DND-41 (cell line): ENCODE measurements around the gene PITHD1.

Experiments used
- ATAC-seq: fragments of 200-7000 bp; cut with Tn5 transposase; 3 replicates; pipeline ENCODE4 v1.9.1; 2021; ENCODE audit warnings: low read depth; ENCODE audit not compliant: insufficient read depth
- DNase-seq: peaks from one replicate; pipeline ENCODE4 v3.0.0-alpha.2; 2020
- H2AFZ ChIP-seq: 2 replicates; pipeline ENCODE4 v1.6.0; 2012; ENCODE audit warnings: low read depth, low read length
- H3K27ac ChIP-seq: 2 replicates; pipeline ENCODE4 v1.5.1; 2012; ENCODE audit warnings: low read length, inconsistent platforms
- H3K27me3 ChIP-seq: fragments of 200-600 bp; sonication (generic); 2 replicates; pipeline ENCODE4 v1.6.0; 2012; ENCODE audit warnings: low read length, mild to moderate bottlenecking, inconsistent platforms; ENCODE audit not compliant: insufficient read depth, poor library complexity
- H3K36me3 ChIP-seq: 2 replicates; pipeline ENCODE4 v1.5.1; 2012; ENCODE audit warnings: low read length, inconsistent platforms; ENCODE audit not compliant: insufficient read depth
- H3K4me1 ChIP-seq: 2 replicates; pipeline ENCODE4 v1.5.1; 2012; ENCODE audit warnings: mild to moderate bottlenecking, low read length; ENCODE audit not compliant: insufficient read depth
- H3K4me2 ChIP-seq: 2 replicates; pipeline ENCODE4 v1.6.0; 2012; ENCODE audit warnings: mild to moderate bottlenecking, moderate library complexity, low read length, inconsistent platforms; ENCODE audit not compliant: insufficient read depth
- H3K4me3 ChIP-seq, 2 experiments: fragments of 200-600 bp in 1 of 2; shearing (Covaris generic) in 1 of 2; 2 replicates each; pipeline ENCODE4 v1.5.1; 2012 to 2016; ENCODE audit warnings: inconsistent platforms in 2 of 2, low read length in 2 of 2, mild to moderate bottlenecking in 2 of 2, low read depth in 1 of 2, moderate library complexity in 1 of 2
- H3K79me2 ChIP-seq: 2 replicates; pipeline ENCODE4 v1.6.0; 2012; ENCODE audit warnings: low read length, inconsistent platforms; ENCODE audit not compliant: insufficient read depth
- H3K9ac ChIP-seq: 2 replicates; pipeline ENCODE4 v1.6.0; 2012; ENCODE audit warnings: low read depth, mild to moderate bottlenecking, inconsistent platforms, low read length, moderate library complexity
- H3K9me3 ChIP-seq: 2 replicates; pipeline ENCODE4 v1.5.1; 2012; ENCODE audit warnings: low read length, moderate library complexity, mild to moderate bottlenecking, inconsistent platforms; ENCODE audit not compliant: insufficient read depth, severe bottlenecking
- H4K20me1 ChIP-seq: 2 replicates; pipeline ENCODE4 v1.6.0; 2012; ENCODE audit warnings: low read length; ENCODE audit not compliant: insufficient read depth
- EZH2 ChIP-seq: IDR thresholded peaks from 3 replicates; pipeline ENCODE4 v1.6.1; 2012; ENCODE audit warnings: borderline replicate concordance, low read depth, mild to moderate bottlenecking, moderate library complexity, low read length, inconsistent platforms; ENCODE audit not compliant: severe bottlenecking
- TF ChIP-seq, protein P1 (sequence below): IDR thresholded peaks from 2 replicates; pipeline ENCODE4 v1.5.1; 2012; ENCODE audit warnings: borderline replicate concordance, low read length, moderate library complexity, mild to moderate bottlenecking; ENCODE audit not compliant: poor library complexity, severe bottlenecking; ENCODE audit errors: extremely low read depth

The PITHD1 gene

DNA sequence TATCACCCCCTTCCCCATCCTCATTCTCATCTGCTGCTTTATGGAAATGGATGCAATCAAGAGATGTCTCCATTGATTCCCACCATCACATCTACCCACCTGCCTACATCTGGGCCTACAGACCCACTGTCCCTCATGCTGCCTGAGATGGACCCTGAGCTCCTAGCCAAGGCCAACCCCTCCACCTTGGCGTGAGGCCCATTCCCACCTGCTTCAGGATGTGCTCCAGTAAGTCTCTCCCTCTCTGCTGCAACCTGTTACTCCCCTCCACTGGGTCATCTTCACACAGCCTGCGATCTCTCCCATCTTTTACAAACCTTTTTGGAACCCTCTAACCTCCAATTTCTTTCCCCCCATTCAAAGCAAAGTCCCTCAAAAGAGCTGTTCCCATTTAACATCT lies 26.8 kb downstream of the PITHD1 start:
- no peaks in the 10 kb centered on the region for H3K27me3 ChIP-seq
- H3K4me3 ChIP-seq, result no peak overlapping the region
- peaks cover 11% of the 10 kb centered on the region for H3K4me1 ChIP-seq
- no peaks in the 10 kb centered on the region for H4K20me1 ChIP-seq
- peaks cover 5% of the 10 kb centered on the region; the same call in 1 of the 2 replicates for H3K79me2 ChIP-seq
- no peak for TF ChIP-seq EZH2
- TF ChIP-seq, protein P1, sequence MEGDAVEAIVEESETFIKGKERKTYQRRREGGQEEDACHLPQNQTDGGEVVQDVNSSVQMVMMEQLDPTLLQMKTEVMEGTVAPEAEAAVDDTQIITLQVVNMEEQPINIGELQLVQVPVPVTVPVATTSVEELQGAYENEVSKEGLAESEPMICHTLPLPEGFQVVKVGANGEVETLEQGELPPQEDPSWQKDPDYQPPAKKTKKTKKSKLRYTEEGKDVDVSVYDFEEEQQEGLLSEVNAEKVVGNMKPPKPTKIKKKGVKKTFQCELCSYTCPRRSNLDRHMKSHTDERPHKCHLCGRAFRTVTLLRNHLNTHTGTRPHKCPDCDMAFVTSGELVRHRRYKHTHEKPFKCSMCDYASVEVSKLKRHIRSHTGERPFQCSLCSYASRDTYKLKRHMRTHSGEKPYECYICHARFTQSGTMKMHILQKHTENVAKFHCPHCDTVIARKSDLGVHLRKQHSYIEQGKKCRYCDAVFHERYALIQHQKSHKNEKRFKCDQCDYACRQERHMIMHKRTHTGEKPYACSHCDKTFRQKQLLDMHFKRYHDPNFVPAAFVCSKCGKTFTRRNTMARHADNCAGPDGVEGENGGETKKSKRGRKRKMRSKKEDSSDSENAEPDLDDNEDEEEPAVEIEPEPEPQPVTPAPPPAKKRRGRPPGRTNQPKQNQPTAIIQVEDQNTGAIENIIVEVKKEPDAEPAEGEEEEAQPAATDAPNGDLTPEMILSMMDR, result no peak
- H2AFZ ChIP-seq, result no peak overlapping the region
- H3K9me3 ChIP-seq, result no peaks in the 10 kb centered on the region
- peaks cover 16% of the 10 kb centered on the region for H3K36me3 ChIP-seq
- no peak overlapping the region for H3K9ac ChIP-seq
- ATAC-seq (no peak), DNase-seq (no peak)
- no peak overlapping the region for H3K4me2 ChIP-seq
- H3K27ac ChIP-seq, result no peak overlapping the region

DNA sequence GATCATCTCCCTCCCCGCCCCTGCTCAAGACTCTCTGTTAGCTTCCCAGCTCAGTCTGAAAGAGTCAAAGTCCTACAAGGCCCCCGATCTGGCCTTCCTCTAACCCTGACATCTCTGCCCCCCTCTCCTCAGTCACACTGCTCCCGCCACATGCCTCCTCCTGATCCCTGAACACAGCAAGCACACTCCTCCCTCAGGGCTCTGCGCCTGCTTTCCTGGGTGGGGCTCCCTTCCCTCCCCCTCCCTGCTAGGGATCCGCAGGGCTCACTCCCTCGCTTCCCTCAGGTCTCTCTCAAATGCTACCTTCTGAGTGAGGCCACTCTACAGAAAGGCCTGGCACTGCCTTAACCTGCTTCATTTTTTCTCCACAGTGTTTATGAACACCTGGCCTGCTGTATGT lies 28.1 kb downstream of the PITHD1 start:
- no peak overlapping the region for H2AFZ ChIP-seq
- H4K20me1 ChIP-seq, result no peaks in the 10 kb centered on the region
- no peak for ATAC-seq
- no peak for DNase-seq
- H3K27ac ChIP-seq, result no peak overlapping the region
- peaks cover 19% of the 10 kb centered on the region for H3K36me3 ChIP-seq
- H3K79me2 ChIP-seq, result no peaks in the 10 kb centered on the region
- no peak overlapping the region for H3K4me2 ChIP-seq
- H3K4me3 ChIP-seq, result no peak overlapping the region
- peaks cover 8% of the 10 kb centered on the region for H3K4me1 ChIP-seq
- no peak overlapping the region for H3K9ac ChIP-seq
- no peaks in the 10 kb centered on the region for H3K9me3 ChIP-seq
- H3K27me3 ChIP-seq, result no peaks in the 10 kb centered on the region
- no peak for TF ChIP-seq EZH2
- TF ChIP-seq, protein P1, result no peak

DNA sequence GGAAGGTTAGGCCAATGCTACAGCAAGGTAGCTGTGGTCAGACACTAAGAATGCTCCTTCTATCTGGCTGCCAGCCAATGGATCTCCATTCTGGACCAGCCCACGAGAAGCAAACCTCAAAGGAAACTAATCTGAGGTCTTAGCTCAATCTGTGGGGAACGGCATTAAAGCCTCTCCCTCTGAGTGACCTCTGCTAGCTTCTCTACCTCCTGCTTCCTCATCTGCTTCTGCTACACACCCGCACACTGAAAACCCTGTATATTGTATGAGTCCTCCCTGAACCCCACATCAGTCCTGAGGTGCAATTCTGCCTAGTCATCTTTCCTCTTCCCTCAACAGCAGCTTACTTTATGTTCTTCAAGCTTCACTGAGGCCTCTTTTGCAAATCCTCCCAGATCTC lies 29.2 kb downstream of the PITHD1 start:
- TF ChIP-seq, protein P1, result no peak
- no peak for TF ChIP-seq EZH2
- H4K20me1 ChIP-seq, result no peaks in the 10 kb centered on the region
- no peaks in the 10 kb centered on the region for H3K27me3 ChIP-seq
- peaks cover 22% of the 10 kb centered on the region for H3K36me3 ChIP-seq
- H3K4me1 ChIP-seq, result no peaks in the 10 kb centered on the region
- DNase-seq, result no peak
- H2AFZ ChIP-seq, result no peak overlapping the region
- no peaks in the 10 kb centered on the region for H3K79me2 ChIP-seq
- H3K27ac ChIP-seq, result no peak overlapping the region
- H3K4me2 ChIP-seq, result no peak overlapping the region
- no peaks in the 10 kb centered on the region for H3K9me3 ChIP-seq
- no peak overlapping the region for H3K4me3 ChIP-seq
- ATAC-seq, result no peak
- no peak overlapping the region for H3K9ac ChIP-seq

DNA sequence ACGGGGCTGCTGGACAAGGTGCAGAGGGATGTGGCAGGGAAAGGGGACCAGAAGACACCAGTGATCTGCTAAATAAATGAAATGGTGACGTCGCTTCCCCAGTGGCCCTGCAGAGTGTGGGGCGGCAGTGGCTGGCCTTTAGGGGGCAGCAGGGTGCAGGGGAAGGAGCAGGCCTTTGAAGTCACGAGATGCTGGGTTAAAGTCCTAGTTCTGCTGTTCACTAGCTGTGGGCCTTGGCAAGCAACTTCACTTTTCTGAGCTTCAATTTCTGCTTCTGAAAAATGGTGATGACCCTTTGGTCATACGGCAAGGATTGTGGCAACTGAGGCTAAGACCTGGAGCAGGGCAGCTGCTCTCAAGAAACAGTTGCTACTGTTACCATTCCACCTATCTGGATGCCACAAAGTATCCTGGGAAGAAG lies 31.5 kb downstream of the PITHD1 start:
- Histone ChIP-seq H3K79me2 (no peaks in the 10 kb centered on the region), H3K4me3 (no peak overlapping the region), H3K4me2 (no peak overlapping the region), H3K9ac (no peak overlapping the region), H3K27me3 (no peaks in the 10 kb centered on the region), H3K27ac (no peak overlapping the region), H4K20me1 (no peaks in the 10 kb centered on the region), H3K36me3 (peaks cover 35% of the 10 kb centered on the region), H3K9me3 (no peaks in the 10 kb centered on the region), H3K4me1 (no peaks in the 10 kb centered on the region), H2AFZ (no peak overlapping the region)
- peak; percentile 82 for DNase-seq
- peak; percentile 93 for ATAC-seq
- TF ChIP-seq, protein P1, result peak; percentile 96
- TF ChIP-seq EZH2, result no peak
